Astrocyte (in vitro differentiated cells and primary cell): ENCODE measurements around the gene LCE4A. TPM values are rescaled to one million over a fixed set of nuclear protein-coding genes. Genes with fewer than 3 reads are reported as not detected.

Experiments used
- DNase-seq: peaks from one replicate; pipeline ENCODE4 v3.0.0-alpha.2; 2010; ENCODE audit warnings: low read depth
- FAIRE-seq: peaks from 2 replicates; lab custom pipeline; 2011; peaks lifted over from hg19 to GRCh38; lab: Jason Lieb, UNC
- H2AFZ ChIP-seq: 2 replicates; pipeline ENCODE4 v1.6.0; 2012; ENCODE audit warnings: low read depth, low read length, inconsistent platforms
- H3K27ac ChIP-seq: 2 replicates; pipeline ENCODE4 v1.5.1; 2011; ENCODE audit warnings: low read depth, low read length, inconsistent platforms
- H3K27me3 ChIP-seq: 2 replicates; pipeline ENCODE4 v1.6.0; 2011; ENCODE audit warnings: low read length, inconsistent platforms; ENCODE audit not compliant: insufficient read depth
- H3K36me3 ChIP-seq: 2 replicates; pipeline ENCODE4 v1.5.1; 2011; ENCODE audit warnings: low read length, inconsistent platforms; ENCODE audit not compliant: insufficient read depth
- H3K4me1 ChIP-seq: 2 replicates; pipeline ENCODE4 v1.5.1; 2011; ENCODE audit warnings: low read length, inconsistent platforms; ENCODE audit not compliant: insufficient read depth
- H3K4me2 ChIP-seq: 2 replicates; pipeline ENCODE4 v1.6.0; 2012; ENCODE audit warnings: low read length, inconsistent platforms
- H3K4me3 ChIP-seq: 2 replicates; pipeline ENCODE4 v1.5.1; 2011; ENCODE audit warnings: low read depth, mild to moderate bottlenecking, low read length, inconsistent platforms; ENCODE audit not compliant: insufficient read depth
- H3K79me2 ChIP-seq: 2 replicates; pipeline ENCODE4 v1.6.0; 2012; ENCODE audit warnings: mild to moderate bottlenecking, low read length, inconsistent platforms; ENCODE audit not compliant: insufficient read depth
- H3K9ac ChIP-seq: 2 replicates; pipeline ENCODE4 v1.6.0; 2012; ENCODE audit warnings: mild to moderate bottlenecking, low read length, inconsistent platforms
- H3K9me3 ChIP-seq: 2 replicates; pipeline ENCODE4 v1.5.1; 2012; ENCODE audit warnings: low read depth, mild to moderate bottlenecking, low read length, inconsistent platforms; ENCODE audit not compliant: insufficient read depth
- H4K20me1 ChIP-seq: 2 replicates; pipeline ENCODE4 v1.6.0; 2012; ENCODE audit warnings: low read length, inconsistent platforms; ENCODE audit not compliant: insufficient read depth
- H3K27ac Mint-ChIP-seq: one replicate; pipeline ENCODE4 v1.8.0; 2021; ENCODE audit warnings: mild to moderate bottlenecking, mixed read lengths; ENCODE audit not compliant: unreplicated experiment
- H3K27me3 Mint-ChIP-seq: one replicate; pipeline ENCODE4 v1.8.0; 2021; ENCODE audit warnings: low read depth, mixed read lengths; ENCODE audit not compliant: unreplicated experiment
- H3K36me3 Mint-ChIP-seq: one replicate; pipeline ENCODE4 v1.8.0; 2021; ENCODE audit warnings: low read depth, mixed read lengths; ENCODE audit not compliant: unreplicated experiment
- H3K4me1 Mint-ChIP-seq: one replicate; pipeline ENCODE4 v1.8.0; 2021; ENCODE audit warnings: low read depth, mixed read lengths; ENCODE audit not compliant: unreplicated experiment
- H3K4me3 Mint-ChIP-seq: one replicate; pipeline ENCODE4 v1.8.0; 2021; ENCODE audit warnings: mild to moderate bottlenecking, moderate library complexity, mixed read lengths; ENCODE audit not compliant: unreplicated experiment
- H3K9me3 Mint-ChIP-seq: one replicate; pipeline ENCODE4 v1.8.0; 2021; ENCODE audit warnings: mild to moderate bottlenecking, mixed read lengths; ENCODE audit not compliant: unreplicated experiment
- CTCF ChIP-seq: IDR thresholded peaks from 2 replicates; pipeline ENCODE4 v1.5.1; 2011; ENCODE audit warnings: low read depth, mild to moderate bottlenecking, inconsistent platforms, low read length, moderate library complexity; ENCODE audit not compliant: insufficient read depth
- EZH2 ChIP-seq: IDR thresholded peaks from 2 replicates; pipeline ENCODE4 v1.6.1; 2012; ENCODE audit warnings: mild to moderate bottlenecking, low read length, inconsistent platforms; ENCODE audit not compliant: insufficient read depth
- total RNA-seq: library from RNA; stranded (reverse); gene quantifications from 2 replicates; pipeline ENCODE4 v1.2.1, GENCODE V29; 2021

LCE4A gene
- total RNA-seq, 1 donor from 2014 or later, result not detected

DNA sequence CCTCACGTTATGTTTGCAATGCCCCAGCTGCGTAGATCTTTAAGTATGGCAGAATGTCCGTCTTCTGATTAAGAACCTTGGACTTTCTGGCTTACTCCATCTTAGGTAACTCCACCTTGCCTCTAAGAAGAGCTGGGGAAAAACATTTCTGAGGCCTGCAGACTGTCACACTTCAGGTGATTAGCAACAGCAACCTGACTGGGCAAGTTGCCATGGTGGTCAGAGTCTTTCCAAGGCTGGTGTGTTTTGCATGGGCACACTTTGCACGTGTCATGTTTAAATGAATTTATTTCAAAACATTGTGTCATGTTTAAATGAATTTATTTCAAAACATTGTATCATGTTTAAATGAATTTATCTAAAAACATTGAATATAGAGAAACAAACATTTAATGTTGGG lies 50.7 kb downstream of the LCE4A start:
- Mint-ChIP-seq H3K4me1 (no peaks in the 10 kb centered on the region), H3K27me3 (peaks cover 16% of the 10 kb centered on the region), H3K4me3 (no peak overlapping the region), H3K9me3 (peaks cover 6% of the 10 kb centered on the region), H3K36me3 (peaks cover 2% of the 10 kb centered on the region), H3K27ac (no peak overlapping the region)
- H2AFZ ChIP-seq, result no peak overlapping the region
- H3K4me2 ChIP-seq, result no peak overlapping the region
- no peak for DNase-seq
- FAIRE-seq, result no peak
- no peaks in the 10 kb centered on the region for H3K36me3 ChIP-seq
- no peaks in the 10 kb centered on the region for H3K4me1 ChIP-seq
- no peak overlapping the region for H3K9ac ChIP-seq
- H3K4me3 ChIP-seq, result no peak overlapping the region
- H4K20me1 ChIP-seq, result no peaks in the 10 kb centered on the region
- H3K79me2 ChIP-seq, result no peaks in the 10 kb centered on the region
- no peaks in the 10 kb centered on the region for H3K27me3 ChIP-seq
- H3K27ac ChIP-seq, result no peak overlapping the region
- H3K9me3 ChIP-seq, result peaks cover 3% of the 10 kb centered on the region
- TF ChIP-seq CTCF, result no peak
- no peak for TF ChIP-seq EZH2

Other genes with a start within 250 kb of the LCE4A start
- gene LCE5A, start 197.4 kb upstream of the LCE4A start, total RNA-seq, result not detected in 2 replicates
- not detected in 2 replicates for gene CRCT1, start 193.7 kb upstream of the LCE4A start, total RNA-seq
- not detected in 2 replicates for gene LCE3E, start 141.4 kb upstream of the LCE4A start, total RNA-seq
- gene LCE3D, start 127.6 kb upstream of the LCE4A start, total RNA-seq, result not detected in 2 replicates
- gene LCE3C, start 107.9 kb upstream of the LCE4A start, total RNA-seq, result not detected in 2 replicates
- gene LCE3B, start 94.3 kb upstream of the LCE4A start, total RNA-seq, result not detected in 2 replicates
- gene LCE3A, start 85.1 kb upstream of the LCE4A start, total RNA-seq, result not detected in 2 replicates
- gene LCE2D, start 44.8 kb upstream of the LCE4A start, total RNA-seq, result not detected in 2 replicates
- gene LCE2C, start 32.9 kb upstream of the LCE4A start, total RNA-seq, result not detected in 2 replicates
- gene LCE2B, start 22.0 kb upstream of the LCE4A start, total RNA-seq, result not detected in 2 replicates
- gene LCE2A, start 9.8 kb upstream of the LCE4A start, total RNA-seq, result not detected in 2 replicates
- not detected in 2 replicates for gene KPRP, start 49.9 kb downstream of the LCE4A start, total RNA-seq
- gene LCE1F, start 67.0 kb downstream of the LCE4A start, total RNA-seq, result not detected in 2 replicates
- not detected in 2 replicates for gene LCE1E, start 78.1 kb downstream of the LCE4A start, total RNA-seq
- gene LCE1D, start 88.6 kb downstream of the LCE4A start, total RNA-seq, result not detected in 2 replicates
- gene LCE1C, start 98.5 kb downstream of the LCE4A start, total RNA-seq, result not detected in 2 replicates
- gene LCE1B, start 103.8 kb downstream of the LCE4A start, total RNA-seq, result not detected in 2 replicates
- not detected in 2 replicates for gene LCE1A, start 119.3 kb downstream of the LCE4A start, total RNA-seq
- gene LCE6A, start 134.7 kb downstream of the LCE4A start, total RNA-seq, result not detected in 2 replicates
- gene LCE7A, start 151.8 kb downstream of the LCE4A start, total RNA-seq, result not detected in 2 replicates
- not detected in 2 replicates for gene SMCP, start 170.2 kb downstream of the LCE4A start, total RNA-seq
- 0.16 TPM in 1 of 2 replicates, not detected in the other for gene IVL, start 200.4 kb downstream of the LCE4A start, total RNA-seq
- not detected in 2 replicates for gene SPRR5, start 239.0 kb downstream of the LCE4A start, total RNA-seq